SK-N-SH treated with all-trans-retinoic acid at 6 μM for 48 hours (cell line): ENCODE results near the gene ATG2A.

ENCODE experiments used
- ATAC-seq: fragments of 200-7000 bp; cut with Tn5 transposase; 3 replicates; pipeline ENCODE4 v1.9.1; 2020; ENCODE audit warnings: mild to moderate bottlenecking, moderate library complexity
- ARNTL ChIP-seq: fragments of 450-650 bp; formaldehyde crosslinking; IDR thresholded peaks from 2 replicates; pipeline ENCODE4 v1.5.0; 2020; ENCODE audit warnings: low read depth, mild to moderate bottlenecking, moderate library complexity, borderline replicate concordance
- BACH2 ChIP-seq: fragments of 250-450 bp; sonication (Bioruptor Pico); IDR thresholded peaks from 2 replicates; pipeline ENCODE4 v1.9.0; 2021; ENCODE audit warnings: mild to moderate bottlenecking, borderline replicate concordance
- CSDC2 ChIP-seq: fragments of 250-450 bp; sonication (Bioruptor Pico); IDR thresholded peaks from 2 replicates; pipeline ENCODE4 v1.5.0; 2020; ENCODE audit warnings: mild to moderate bottlenecking, moderate library complexity
- ESRRG ChIP-seq: fragments of 250-450 bp; sonication (Bioruptor Pico); IDR thresholded peaks from 2 replicates; pipeline ENCODE4 v1.6.1; 2021; ENCODE audit warnings: mild to moderate bottlenecking
- GLIS3 ChIP-seq: fragments of 250-450 bp; sonication (Bioruptor Pico); IDR thresholded peaks from 2 replicates; pipeline ENCODE4 v1.5.0; 2020; ENCODE audit warnings: mild to moderate bottlenecking, moderate library complexity
- ISL1 ChIP-seq: fragments of 250-450 bp; sonication (Bioruptor Pico); IDR thresholded peaks from 2 replicates; pipeline ENCODE4 v2.1.2; 2022; ENCODE audit warnings: mild to moderate bottlenecking, moderate library complexity
- PPARA ChIP-seq: fragments of 250-450 bp; sonication (Bioruptor Pico); IDR thresholded peaks from 2 replicates; pipeline ENCODE4 v1.5.0; 2020; ENCODE audit warnings: mild to moderate bottlenecking, borderline replicate concordance
- RARB ChIP-seq: fragments of 250-450 bp; sonication (Bioruptor Pico); IDR thresholded peaks from 2 replicates; pipeline ENCODE4 v1.8.0; 2021; ENCODE audit warnings: mild to moderate bottlenecking, moderate library complexity
- SNAI2 ChIP-seq: fragments of 250-450 bp; sonication (Bioruptor Pico); IDR thresholded peaks from 2 replicates; pipeline ENCODE4 v1.5.0; 2020; ENCODE audit warnings: mild to moderate bottlenecking, moderate library complexity
- TCF4 ChIP-seq: fragments of 250-450 bp; sonication (Bioruptor Pico); IDR thresholded peaks from 2 replicates; pipeline ENCODE4 v1.8.0; 2021; ENCODE audit warnings: mild to moderate bottlenecking, moderate library complexity, borderline replicate concordance
- TOX ChIP-seq: fragments of 250-450 bp; sonication (Bioruptor Pico); IDR thresholded peaks from 2 replicates; pipeline ENCODE4 v1.8.0; 2021; ENCODE audit warnings: mild to moderate bottlenecking, moderate library complexity, borderline replicate concordance
- ZC3H10 ChIP-seq: fragments of 250-450 bp; sonication (Bioruptor Pico); IDR thresholded peaks from 2 replicates; pipeline ENCODE4 v1.5.1; 2021; ENCODE audit warnings: mild to moderate bottlenecking, moderate library complexity
- ZFP3 ChIP-seq: fragments of 250-450 bp; sonication (Bioruptor Pico); IDR thresholded peaks from 2 replicates; pipeline ENCODE4 v1.5.0; 2020; ENCODE audit warnings: mild to moderate bottlenecking, moderate library complexity
- ZFP30 ChIP-seq: fragments of 450-650 bp; formaldehyde crosslinking; IDR thresholded peaks from 2 replicates; pipeline ENCODE4 v1.5.0; 2022; ENCODE audit warnings: mild to moderate bottlenecking, moderate library complexity
- ZNF70 ChIP-seq: fragments of 450-650 bp; formaldehyde crosslinking; IDR thresholded peaks from 2 replicates; pipeline ENCODE4 v1.5.0; 2020; ENCODE audit warnings: mild to moderate bottlenecking, moderate library complexity
- ZNF8 ChIP-seq: fragments of 450-650 bp; formaldehyde crosslinking; IDR thresholded peaks from 2 replicates; pipeline ENCODE4 v1.5.0; 2020; ENCODE audit warnings: mild to moderate bottlenecking, moderate library complexity
- TF ChIP-seq, protein P1 (sequence below): fragments of 250-450 bp; sonication (Bioruptor Pico); IDR thresholded peaks from 2 replicates; pipeline ENCODE4 v1.8.0; 2021; ENCODE audit warnings: low read depth, mild to moderate bottlenecking, moderate library complexity, borderline replicate concordance
- TF ChIP-seq, protein P2 (sequence below): fragments of 250-450 bp; sonication (Bioruptor Pico); IDR thresholded peaks from 2 replicates; pipeline ENCODE4 v1.5.0; 2020; ENCODE audit warnings: mild to moderate bottlenecking, moderate library complexity
- TF ChIP-seq, protein P3 (sequence below): fragments of 250-450 bp; sonication (Bioruptor Pico); IDR thresholded peaks from 2 replicates; pipeline ENCODE4 v1.5.1; 2021; ENCODE audit warnings: mild to moderate bottlenecking, moderate library complexity

ATG2A gene

DNA sequence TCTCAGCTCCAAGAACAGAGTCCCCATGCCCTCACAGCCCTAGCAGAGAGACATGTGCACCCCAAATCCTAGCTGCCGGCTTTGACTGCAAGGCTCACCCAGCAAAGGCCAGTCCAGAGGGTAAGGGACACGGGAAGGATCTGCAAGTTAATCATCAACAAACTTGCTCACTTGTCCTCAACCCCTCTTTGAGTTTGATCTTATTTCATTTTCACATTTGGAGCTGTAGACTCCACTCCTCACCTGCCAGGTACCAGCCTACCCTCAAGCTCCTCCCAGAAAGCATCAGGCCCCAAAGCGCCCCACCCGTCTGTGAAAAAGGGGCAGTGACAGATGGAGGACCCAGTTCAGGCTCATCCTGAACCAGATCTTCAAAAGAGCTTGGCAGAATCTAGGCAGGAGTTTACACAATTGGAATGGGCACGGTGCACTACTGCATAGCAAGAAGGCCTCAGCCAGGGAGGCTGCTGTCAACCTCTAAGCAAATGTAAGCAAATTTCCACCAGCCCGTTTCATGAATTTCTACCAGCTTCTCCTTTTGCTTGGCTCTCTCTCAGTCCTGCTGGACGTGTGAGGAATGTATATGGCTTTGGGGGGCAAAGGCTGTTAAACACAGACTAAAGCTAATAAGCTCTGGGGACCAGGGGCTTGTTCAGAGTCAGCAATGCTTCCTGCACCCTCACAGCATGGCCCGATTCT is 44.1 kb downstream of the ATG2A start:
- no peak for ATAC-seq
- TF ChIP-seq, protein P1, sequence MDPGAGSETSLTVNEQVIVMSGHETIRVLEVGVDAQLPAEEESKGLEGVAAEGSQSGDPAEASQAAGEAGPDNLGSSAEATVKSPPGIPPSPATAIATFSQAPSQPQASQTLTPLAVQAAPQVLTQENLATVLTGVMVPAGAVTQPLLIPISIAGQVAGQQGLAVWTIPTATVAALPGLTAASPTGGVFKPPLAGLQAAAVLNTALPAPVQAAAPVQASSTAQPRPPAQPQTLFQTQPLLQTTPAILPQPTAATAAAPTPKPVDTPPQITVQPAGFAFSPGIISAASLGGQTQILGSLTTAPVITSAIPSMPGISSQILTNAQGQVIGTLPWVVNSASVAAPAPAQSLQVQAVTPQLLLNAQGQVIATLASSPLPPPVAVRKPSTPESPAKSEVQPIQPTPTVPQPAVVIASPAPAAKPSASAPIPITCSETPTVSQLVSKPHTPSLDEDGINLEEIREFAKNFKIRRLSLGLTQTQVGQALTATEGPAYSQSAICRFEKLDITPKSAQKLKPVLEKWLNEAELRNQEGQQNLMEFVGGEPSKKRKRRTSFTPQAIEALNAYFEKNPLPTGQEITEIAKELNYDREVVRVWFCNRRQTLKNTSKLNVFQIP = no peak
- TF ChIP-seq TCF4 (CRISPR knock-in tag) = no peak
- TF ChIP-seq TOX (CRISPR knock-in tag) = no peak
- no peak for TF ChIP-seq SNAI2 (CRISPR knock-in tag)
- TF ChIP-seq, protein P2, sequence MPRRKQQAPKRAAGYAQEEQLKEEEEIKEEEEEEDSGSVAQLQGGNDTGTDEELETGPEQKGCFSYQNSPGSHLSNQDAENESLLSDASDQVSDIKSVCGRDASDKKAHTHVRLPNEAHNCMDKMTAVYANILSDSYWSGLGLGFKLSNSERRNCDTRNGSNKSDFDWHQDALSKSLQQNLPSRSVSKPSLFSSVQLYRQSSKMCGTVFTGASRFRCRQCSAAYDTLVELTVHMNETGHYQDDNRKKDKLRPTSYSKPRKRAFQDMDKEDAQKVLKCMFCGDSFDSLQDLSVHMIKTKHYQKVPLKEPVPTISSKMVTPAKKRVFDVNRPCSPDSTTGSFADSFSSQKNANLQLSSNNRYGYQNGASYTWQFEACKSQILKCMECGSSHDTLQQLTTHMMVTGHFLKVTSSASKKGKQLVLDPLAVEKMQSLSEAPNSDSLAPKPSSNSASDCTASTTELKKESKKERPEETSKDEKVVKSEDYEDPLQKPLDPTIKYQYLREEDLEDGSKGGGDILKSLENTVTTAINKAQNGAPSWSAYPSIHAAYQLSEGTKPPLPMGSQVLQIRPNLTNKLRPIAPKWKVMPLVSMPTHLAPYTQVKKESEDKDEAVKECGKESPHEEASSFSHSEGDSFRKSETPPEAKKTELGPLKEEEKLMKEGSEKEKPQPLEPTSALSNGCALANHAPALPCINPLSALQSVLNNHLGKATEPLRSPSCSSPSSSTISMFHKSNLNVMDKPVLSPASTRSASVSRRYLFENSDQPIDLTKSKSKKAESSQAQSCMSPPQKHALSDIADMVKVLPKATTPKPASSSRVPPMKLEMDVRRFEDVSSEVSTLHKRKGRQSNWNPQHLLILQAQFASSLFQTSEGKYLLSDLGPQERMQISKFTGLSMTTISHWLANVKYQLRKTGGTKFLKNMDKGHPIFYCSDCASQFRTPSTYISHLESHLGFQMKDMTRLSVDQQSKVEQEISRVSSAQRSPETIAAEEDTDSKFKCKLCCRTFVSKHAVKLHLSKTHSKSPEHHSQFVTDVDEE = no peak
- no peak for TF ChIP-seq BACH2 (CRISPR knock-in tag)

DNA sequence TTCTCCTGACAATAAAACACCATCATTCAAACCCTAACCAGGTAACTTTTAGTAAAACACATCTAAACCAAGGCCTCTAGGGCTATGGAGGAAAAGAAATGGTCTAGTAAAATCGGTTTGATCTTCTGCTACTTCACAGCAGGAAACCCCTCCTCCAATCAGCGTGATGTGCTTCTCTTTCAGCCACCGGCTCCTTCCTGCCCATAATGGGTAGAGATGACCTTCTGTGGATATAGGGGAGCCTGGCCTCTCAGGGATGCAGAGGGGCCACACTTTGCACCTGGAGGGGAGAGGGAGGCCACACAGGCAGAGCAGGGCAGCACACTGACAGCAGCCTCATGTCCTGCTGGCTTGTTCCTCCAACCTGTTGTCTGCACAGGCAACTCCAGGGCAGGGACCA is 45.5 kb downstream of the ATG2A start:
- no peak for TF ChIP-seq CSDC2 (CRISPR knock-in tag)
- no peak for TF ChIP-seq ZFP3
- no peak for TF ChIP-seq TCF4 (CRISPR knock-in tag)
- no peak for TF ChIP-seq ZC3H10

DNA sequence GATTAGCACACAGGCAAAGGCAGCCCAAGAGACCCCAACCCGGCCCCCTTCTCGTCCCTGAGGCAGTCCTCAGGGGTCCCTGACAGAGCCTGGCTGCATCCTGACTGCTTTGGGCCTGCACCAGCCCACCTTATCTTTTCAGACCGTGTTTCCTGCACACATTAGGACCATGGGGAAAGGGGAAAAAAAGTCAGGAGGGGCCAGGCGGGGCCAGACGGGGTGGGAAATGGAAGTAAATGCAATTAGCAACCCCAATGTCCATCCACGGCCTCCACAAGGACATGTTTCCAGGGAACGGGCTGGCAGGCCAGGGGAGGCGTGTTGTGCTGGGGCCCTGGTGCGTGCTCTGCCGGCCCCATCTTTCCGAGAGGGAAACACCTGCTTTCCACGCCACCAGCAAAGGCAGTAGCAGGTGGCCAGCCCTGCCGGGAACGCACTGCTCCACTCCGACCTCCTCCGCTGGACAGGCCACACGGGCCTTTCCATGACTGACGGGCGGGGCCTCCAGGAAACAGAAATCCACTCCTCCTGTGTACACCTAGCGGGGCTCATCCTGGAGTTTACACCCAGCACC is 46.0 kb downstream of the ATG2A start:
- no peak for TF ChIP-seq ISL1 (CRISPR knock-in tag)
- TF ChIP-seq TCF4 (CRISPR knock-in tag) = no peak
- TF ChIP-seq GLIS3 = no peak
- TF ChIP-seq, protein P3, sequence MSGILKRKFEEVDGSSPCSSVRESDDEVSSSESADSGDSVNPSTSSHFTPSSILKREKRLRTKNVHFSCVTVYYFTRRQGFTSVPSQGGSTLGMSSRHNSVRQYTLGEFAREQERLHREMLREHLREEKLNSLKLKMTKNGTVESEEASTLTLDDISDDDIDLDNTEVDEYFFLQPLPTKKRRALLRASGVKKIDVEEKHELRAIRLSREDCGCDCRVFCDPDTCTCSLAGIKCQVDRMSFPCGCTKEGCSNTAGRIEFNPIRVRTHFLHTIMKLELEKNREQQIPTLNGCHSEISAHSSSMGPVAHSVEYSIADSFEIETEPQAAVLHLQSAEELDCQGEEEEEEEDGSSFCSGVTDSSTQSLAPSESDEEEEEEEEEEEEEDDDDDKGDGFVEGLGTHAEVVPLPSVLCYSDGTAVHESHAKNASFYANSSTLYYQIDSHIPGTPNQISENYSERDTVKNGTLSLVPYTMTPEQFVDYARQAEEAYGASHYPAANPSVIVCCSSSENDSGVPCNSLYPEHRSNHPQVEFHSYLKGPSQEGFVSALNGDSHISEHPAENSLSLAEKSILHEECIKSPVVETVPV (CRISPR knock-in tag) = no peak
- TF ChIP-seq, protein P1 = no peak
- TF ChIP-seq ZNF8 (CRISPR knock-in tag) = no peak
- no peak for TF ChIP-seq ZFP3
- no peak for TF ChIP-seq ARNTL (CRISPR knock-in tag)
- no peak for TF ChIP-seq PPARA (CRISPR knock-in tag)
- TF ChIP-seq, protein P2 = no peak
- TF ChIP-seq RARB (CRISPR knock-in tag) = no peak
- TF ChIP-seq ZFP30 (CRISPR knock-in tag) = no peak
- no peak for TF ChIP-seq ZNF70 (CRISPR knock-in tag)
- no peak for TF ChIP-seq ESRRG (CRISPR knock-in tag)
- no peak for TF ChIP-seq ZC3H10
- ATAC-seq = no peak

More for the DNA sequence above, 45.5 kb downstream of the ATG2A start:
- no peak for ATAC-seq
